Testis (tissue), 3 donors: ENCODE measurements around the gene UGDH. TPM values are rescaled to one million over a fixed set of nuclear protein-coding genes. Genes with fewer than 3 reads are reported as not detected.

ENCODE experiments used
- DNase-seq: peaks from one replicate; pipeline ENCODE4 v3.0.0-alpha.2; 2019
- H3K27ac ChIP-seq, 2 donors: fragments of 200-600 bp; sonication (generic); one replicate each; pipeline ENCODE4 v1.5.1; 2019
- H3K27me3 ChIP-seq: fragments of 200-600 bp; sonication (generic); one replicate; pipeline ENCODE4 v1.5.1; 2019
- H3K36me3 ChIP-seq: fragments of 200-600 bp; sonication (generic); one replicate; pipeline ENCODE4 v1.5.1; 2017; ENCODE audit warnings: low read depth; ENCODE audit errors: missing control alignments
- H3K4me1 ChIP-seq: fragments of 200-600 bp; sonication (generic); one replicate; pipeline ENCODE4 v1.5.1; 2019
- H3K4me3 ChIP-seq, 2 donors: fragments of 200-600 bp; sonication (generic); one replicate each; pipeline ENCODE4 v1.5.1; 2017 to 2019
- H3K9me3 ChIP-seq: fragments of 200-600 bp; sonication (generic); one replicate; pipeline ENCODE4 v1.5.1; 2017
- POLR2A ChIP-seq: fragments of 450-650 bp; IDR thresholded peaks from one replicate; pipeline ENCODE4 v1.6.1; 2017; ENCODE audit warnings: antibody characterized with exemption, mild to moderate bottlenecking, moderate library complexity
- WGBS, 2 donors: methylation state at CpG; one replicate each; pipeline ENCODE4 v1.1.5; 2018; 5-methylcytosine and 5-hydroxymethylcytosine counted together
- intact Hi-C: fragments of 100-400 bp; cut with DNase I; formaldehyde crosslinking; loops from one replicate; pipeline ENCODE4 v1.15.1; 2023; ENCODE audit warnings: low total_unique reads
- polyA plus RNA-seq: library from polyadenylated mRNA; stranded (reverse); fragments of 350-450 nt; fragmentation: Illumina TruSeq; extraction: RNeasy Lipid Tissue Mini Kit (QIAGEN cat#74804); gene quantifications from one replicate; pipeline ENCODE4 v1.2.3, GENCODE V29; 2014; ENCODE audit warnings: low read depth, low replicate concordance; ENCODE audit not compliant: insufficient read depth
- total RNA-seq, 2 donors: library from RNA; depleted of rRNA; stranded (reverse); fragments of >200 nt; gene quantifications; one replicate each; pipeline ENCODE4 v1.2.3, GENCODE V29; 2016
- TF ChIP-seq, protein P1 (sequence below), 3 experiments: fragments of 450-650 bp in 2 of 3; fragments of 200-600 bp in 1 of 3; sonication (generic) in 1 of 3; IDR thresholded peaks; one replicate each; pipeline ENCODE4 v1.5.1; 2016 to 2019; ENCODE audit warnings: antibody characterized with exemption in 3 of 3, mild to moderate bottlenecking in 2 of 3, moderate library complexity in 1 of 3

UGDH gene
- total and polyA plus RNA-seq, 3 donors from 2014 or later: 8.1 to 21.4 (median 11.3) TPM

DNA sequence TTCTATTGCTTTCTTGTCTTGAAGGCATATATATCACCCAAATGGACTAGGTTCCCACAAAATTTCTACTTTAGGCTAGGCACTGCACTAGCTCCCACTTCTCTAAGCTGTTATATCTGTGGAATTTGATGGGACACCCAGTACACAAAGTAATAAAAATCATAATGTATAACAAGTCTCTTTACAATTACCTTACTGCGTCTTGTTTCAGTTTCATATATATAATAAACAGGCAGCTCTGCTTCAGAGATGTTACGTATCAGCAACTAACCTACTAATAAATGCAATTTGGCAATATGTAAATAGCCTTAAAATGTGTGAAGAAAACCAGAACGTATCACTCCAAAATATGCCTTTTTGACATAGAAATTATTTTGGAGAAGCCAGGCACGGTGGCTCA is 42.0 kb upstream of the UGDH start:
- TF ChIP-seq, protein P1, sequence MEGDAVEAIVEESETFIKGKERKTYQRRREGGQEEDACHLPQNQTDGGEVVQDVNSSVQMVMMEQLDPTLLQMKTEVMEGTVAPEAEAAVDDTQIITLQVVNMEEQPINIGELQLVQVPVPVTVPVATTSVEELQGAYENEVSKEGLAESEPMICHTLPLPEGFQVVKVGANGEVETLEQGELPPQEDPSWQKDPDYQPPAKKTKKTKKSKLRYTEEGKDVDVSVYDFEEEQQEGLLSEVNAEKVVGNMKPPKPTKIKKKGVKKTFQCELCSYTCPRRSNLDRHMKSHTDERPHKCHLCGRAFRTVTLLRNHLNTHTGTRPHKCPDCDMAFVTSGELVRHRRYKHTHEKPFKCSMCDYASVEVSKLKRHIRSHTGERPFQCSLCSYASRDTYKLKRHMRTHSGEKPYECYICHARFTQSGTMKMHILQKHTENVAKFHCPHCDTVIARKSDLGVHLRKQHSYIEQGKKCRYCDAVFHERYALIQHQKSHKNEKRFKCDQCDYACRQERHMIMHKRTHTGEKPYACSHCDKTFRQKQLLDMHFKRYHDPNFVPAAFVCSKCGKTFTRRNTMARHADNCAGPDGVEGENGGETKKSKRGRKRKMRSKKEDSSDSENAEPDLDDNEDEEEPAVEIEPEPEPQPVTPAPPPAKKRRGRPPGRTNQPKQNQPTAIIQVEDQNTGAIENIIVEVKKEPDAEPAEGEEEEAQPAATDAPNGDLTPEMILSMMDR (IDR thresholded peaks at IDR 0.05): no peak
- no peak overlapping the region for H3K27ac ChIP-seq
- H3K9me3 ChIP-seq: no peaks in the 10 kb centered on the region
- DNase-seq: no peak
- no peak overlapping the region for H3K4me3 ChIP-seq
- no peaks in the 10 kb centered on the region for H3K4me1 ChIP-seq
- H3K36me3 ChIP-seq: no peaks in the 10 kb centered on the region
- 91 to 93% methylated on average over 4 of the region's 4 CpGs for WGBS, 2 donors
- intact Hi-C loops: no loop called here
- no peaks in the 10 kb centered on the region for H3K27me3 ChIP-seq

DNA sequence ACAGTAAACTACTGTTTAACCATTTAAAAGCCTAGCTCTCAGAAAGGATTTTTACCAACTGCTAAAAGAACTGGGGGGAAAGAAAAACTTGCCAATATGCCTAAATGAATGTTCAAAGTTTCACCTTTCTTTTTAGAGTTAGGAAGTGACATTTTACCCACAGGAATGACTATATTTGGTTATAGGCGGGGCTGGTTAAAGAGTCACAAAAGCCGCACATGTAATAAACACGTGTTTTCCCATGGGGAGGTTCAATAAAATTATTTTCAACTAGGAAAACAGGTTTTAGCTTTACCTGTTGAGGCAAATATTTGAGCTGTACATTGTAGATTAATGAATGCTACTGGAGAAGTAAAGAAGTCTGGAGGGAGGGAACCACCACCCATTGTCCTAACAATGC is 41.6 kb upstream of the UGDH start:
- whole genome bisulfite sequencing, 2 donors: 89 to 91% methylated on average over 3 of the region's 3 CpGs
- Histone ChIP-seq H3K36me3 (no peaks in the 10 kb centered on the region), H3K27me3 (no peaks in the 10 kb centered on the region), H3K9me3 (no peaks in the 10 kb centered on the region), H3K4me3 (no peak overlapping the region), H3K27ac (no peak overlapping the region), H3K4me1 (no peaks in the 10 kb centered on the region)
- intact Hi-C loops: no loop called here
- no peak for DNase-seq
- TF ChIP-seq, protein P1 (IDR thresholded peaks at IDR 0.05): no peak
- TF ChIP-seq POLR2A: no peak

DNA sequence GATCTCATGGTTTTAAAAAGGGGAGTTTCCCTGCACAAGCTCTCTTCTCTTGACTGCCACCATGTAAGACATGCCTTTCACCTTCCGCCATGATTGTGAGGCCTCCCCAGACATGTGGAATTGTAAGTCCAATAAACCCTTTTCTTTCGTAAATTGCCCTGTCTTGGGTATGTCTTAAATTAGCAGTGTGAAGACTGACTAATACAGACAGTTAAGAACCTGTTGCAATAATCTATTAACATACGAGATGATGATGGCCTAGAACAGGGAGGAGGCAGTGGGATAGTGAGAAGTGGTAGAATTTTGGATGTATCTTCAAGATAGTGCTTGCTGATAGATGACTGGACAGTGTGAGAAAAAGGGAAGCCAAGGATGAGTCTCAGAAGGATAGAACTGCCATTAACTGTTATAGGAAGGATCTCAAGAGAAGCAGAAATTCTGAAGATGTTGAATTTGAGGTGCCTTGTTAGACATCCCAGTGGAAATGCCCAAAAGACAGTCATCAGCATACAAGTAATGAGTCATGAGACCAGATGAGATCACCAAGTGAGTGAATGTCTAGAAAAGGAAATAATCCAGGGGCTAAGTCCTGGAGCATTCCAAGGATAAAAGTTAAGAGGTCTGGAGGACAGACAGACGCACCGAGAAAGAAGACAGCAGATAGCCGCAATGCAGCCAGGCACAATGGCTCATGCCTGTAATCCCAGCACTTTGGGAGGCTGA is 38.8 kb upstream of the UGDH start:
- no peak for TF ChIP-seq POLR2A
- TF ChIP-seq, protein P1 (IDR thresholded peaks at IDR 0.05): no peak
- DNase-seq: no peak
- Histone ChIP-seq H3K4me1 (no peaks in the 10 kb centered on the region), H3K4me3 (no peak overlapping the region), H3K36me3 (no peaks in the 10 kb centered on the region), H3K9me3 (no peaks in the 10 kb centered on the region), H3K27ac (no peak overlapping the region), H3K27me3 (no peaks in the 10 kb centered on the region)
- intact Hi-C loops: no loop called here
- 89 to 93% methylated on average over 6 of the region's 6 CpGs for WGBS, 2 donors

DNA sequence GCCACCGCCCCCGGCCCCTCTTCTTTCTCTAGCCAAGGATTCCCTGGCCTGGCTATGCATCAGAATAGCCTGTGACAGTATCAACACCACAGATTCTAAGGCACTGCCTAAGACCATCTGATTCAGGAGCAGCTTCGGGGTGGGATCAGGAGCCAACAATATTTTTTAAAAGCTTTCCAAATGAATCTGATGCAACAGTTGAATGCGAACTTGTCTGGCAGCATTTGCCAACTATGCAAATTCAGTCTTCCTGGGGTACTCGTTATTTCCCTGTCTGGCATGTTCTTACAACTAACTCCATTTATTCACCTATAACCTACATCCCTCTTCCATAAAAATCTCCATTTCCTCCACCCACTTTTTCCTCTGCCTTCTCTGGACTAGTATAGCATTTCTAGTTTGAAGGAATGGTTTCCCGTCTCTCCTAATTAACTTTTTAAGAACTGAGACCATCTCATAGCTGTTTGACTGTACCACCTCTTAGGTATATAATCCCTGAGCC is 36.2 kb upstream of the UGDH start:
- intact Hi-C loops: no loop called here
- Histone ChIP-seq H3K9me3 (no peaks in the 10 kb centered on the region), H3K4me1 (peaks cover 7% of the 10 kb centered on the region), H3K27me3 (no peaks in the 10 kb centered on the region), H3K36me3 (no peaks in the 10 kb centered on the region), H3K27ac (no peak overlapping the region), H3K4me3 (no peak overlapping the region)
- no peak for DNase-seq
- TF ChIP-seq, protein P1 (IDR thresholded peaks at IDR 0.05): no peak
- TF ChIP-seq POLR2A: no peak
- 89 to 91% methylated on average over 6 of the region's 6 CpGs for WGBS, 2 donors

DNA sequence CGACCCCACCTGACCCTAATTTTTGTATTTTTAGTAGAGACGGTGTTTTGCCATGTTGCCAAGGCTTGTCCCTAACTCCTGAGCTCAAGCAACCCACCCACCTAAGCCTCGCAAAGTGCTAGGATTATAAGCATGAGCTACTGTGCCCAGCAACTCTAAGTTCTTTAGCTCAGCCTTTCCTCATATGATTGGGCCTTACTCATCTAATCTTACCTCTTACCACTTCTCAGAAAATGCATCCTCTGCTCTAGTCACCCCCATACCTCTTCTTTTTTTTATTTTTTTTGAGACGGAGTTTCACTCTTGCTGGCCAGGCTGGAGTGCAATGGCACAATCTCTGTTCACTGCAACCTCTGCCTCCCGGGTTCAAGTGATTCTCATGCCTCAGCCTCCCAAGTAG is 35.6 kb upstream of the UGDH start:
- DNase-seq: no peak
- Histone ChIP-seq H3K9me3 (no peaks in the 10 kb centered on the region), H3K4me1 (peaks cover 12% of the 10 kb centered on the region), H3K4me3 (no peak overlapping the region), H3K36me3 (no peaks in the 10 kb centered on the region), H3K27ac (no peak overlapping the region), H3K27me3 (no peaks in the 10 kb centered on the region)
- intact Hi-C loops: no loop called here
- no peak for TF ChIP-seq POLR2A
- TF ChIP-seq, protein P1 (IDR thresholded peaks at IDR 0.05): no peak
- WGBS, 2 donors: 96 to 98% methylated on average over 5 of the region's 5 CpGs
